ENCODE results near the gene RFX3.

RFX3 gene

DNA sequence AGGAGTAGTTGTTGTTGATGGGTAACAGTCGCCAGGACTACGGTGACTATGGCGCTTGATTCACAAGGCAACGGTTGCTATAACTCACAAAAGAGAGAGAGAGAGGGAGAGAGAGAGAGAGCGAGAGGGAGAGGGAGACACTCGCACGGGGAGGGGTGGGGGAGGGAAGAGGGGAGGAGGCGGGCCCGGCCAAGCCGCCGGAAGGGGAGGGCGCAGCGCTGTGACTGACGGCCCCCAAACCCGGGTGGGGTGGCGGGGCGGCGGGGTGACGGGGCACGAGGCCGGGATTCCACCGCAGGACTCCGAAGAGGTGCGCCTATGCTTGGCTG is at the start of gene RFX3:
RFX3 (minus strand) TSS at position 166 of the 329 bp plus-strand sequence. CDS start 130,413 bp downstream, outside the sequence.
- peak; percentile 75 for DNase-seq

- DNase-seq = no peak
Measured at GRCh38 chr9:3571500-3571899, 45.7 kb upstream of the RFX3 start.

DNA sequence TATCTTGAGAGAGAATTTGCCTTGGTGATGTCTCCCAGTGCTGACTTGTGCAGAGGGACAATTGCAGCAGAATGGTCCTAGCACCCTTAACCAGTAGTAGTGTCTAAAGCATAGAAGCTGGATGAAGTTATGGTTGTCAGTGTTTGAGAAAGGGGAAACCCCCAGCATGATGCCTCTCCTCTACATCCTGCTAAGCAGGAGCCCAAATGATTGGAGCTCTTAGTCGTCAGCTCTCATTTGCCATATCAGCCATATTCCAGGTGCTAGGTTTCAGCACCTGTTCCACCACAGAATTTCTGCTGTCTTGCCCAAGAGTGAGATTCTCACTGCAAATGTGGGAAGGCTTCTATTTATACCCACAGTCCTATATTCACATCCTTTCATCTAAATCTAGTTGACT is 43.7 kb upstream of the RFX3 start:
- no peak for DNase-seq

- DNase-seq = no peak
Measured at GRCh38 chr9:3567988-3568387, 42.2 kb upstream of the RFX3 start.

- DNase-seq = no peak
Measured at GRCh38 chr9:3553076-3553765, 27.4 kb upstream of the RFX3 start.

GRCh38 chr9:3549225-3549624 is 23.4 kb upstream of the RFX3 start:
- DNase-seq = no peak

DNA sequence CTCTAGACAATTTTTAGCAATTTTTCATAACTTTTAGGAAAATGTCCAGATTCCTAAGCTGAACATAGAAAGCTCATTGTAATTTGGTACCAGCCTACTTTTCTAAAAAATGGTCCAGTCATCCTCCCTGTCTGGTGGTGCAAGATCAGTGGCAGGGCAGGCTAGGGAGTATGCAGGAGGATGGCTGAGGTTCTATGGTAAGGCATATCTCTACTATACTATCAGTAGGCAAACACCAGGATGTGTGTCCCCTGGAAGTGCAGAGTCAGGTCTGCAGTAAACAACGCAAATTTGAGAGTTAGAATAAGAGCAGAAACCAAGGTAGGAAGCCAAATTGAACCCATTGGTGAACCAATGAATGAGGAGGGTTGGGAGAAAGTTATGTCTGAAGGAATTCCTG is 22.8 kb upstream of the RFX3 start:
- DNase-seq = no peak

- DNase-seq = no peak
Measured at GRCh38 chr9:3541206-3541605, 15.4 kb upstream of the RFX3 start.

GRCh38 chr9:3534614-3535404 is 9.0 kb upstream of the RFX3 start:
- DNase-seq = no peak

- DNase-seq = no peak
Measured at GRCh38 chr9:3532158-3532557, 6.4 kb upstream of the RFX3 start.

- DNase-seq = peak; percentile 4
Measured at GRCh38 chr9:3528451-3528850, 2.6 kb upstream of the RFX3 start.

- no peak for DNase-seq
Measured at GRCh38 chr9:3526997-3527940, 1.5 kb upstream of the RFX3 start.

- peak; percentile 40 for DNase-seq
Measured at GRCh38 chr9:3526165-3526996, 580 bp upstream of the RFX3 start.

GRCh38 chr9:3525096-3525835 is 535 bp downstream of the RFX3 start:
- no peak for DNase-seq

GRCh38 chr9:3521966-3522365 is 3.8 kb downstream of the RFX3 start:
- no peak for DNase-seq

- no peak for DNase-seq
Measured at GRCh38 chr9:3520564-3520963, 5.2 kb downstream of the RFX3 start.

DNA sequence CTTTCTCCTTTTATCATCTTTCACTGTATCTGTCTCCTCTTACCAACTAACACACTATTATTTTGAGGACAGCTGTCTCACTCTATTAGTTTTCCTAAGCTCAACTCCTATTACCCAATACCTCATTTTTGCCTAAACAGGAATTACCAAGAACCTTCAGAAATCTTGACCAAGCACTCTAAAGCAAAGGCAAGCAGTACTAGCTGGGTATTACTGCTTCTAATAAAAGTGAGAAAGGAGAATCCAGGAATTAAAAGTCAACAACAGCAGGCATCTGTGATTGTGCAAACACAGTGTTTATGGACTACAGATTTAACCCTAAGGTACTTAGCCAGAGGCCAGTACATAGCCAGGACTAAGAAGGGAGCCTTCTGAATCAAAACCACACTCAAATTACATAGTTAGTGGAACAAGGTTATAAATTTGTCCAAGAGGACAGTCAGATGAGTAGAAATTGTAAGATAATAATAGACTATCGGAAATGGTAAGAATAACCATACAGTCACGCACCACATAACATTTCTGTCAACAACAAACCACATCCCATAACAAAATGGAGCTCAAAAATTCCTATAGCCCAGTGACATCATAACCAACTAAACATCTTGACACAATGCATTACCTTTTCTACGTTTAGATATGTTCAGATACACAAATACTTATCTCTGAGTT is 8.3 kb downstream of the RFX3 start:
- no peak for DNase-seq

DNA sequence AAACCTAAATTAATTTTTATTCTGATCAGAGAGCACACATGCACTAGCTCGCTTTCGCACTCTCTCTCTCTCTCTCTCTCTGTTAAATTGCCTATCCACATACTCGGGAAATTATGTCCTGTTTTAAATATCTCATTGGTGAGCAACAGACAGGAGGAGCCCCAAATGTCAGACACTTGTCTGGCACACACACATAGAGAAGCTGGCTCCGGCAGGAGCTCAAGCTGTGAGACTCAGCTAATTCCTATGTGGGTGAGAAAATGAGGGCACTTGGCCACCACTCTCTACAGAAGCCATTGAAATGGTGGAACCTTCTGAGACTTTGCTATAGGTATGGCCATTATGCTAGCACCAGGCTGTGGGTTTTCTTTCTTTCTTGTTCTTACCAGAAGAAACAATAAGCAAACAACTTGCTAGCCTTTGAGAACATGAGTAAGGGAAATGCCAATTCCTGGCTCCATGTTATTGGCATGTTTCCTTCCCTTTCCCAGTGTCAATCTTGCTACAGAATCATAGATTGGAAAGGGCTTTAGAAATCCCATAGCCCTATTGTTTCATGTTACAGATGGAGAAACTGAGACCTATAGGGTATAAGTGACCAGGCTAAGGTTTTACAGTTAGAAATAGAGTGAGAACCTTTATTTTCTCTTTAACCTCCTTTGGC is 9.0 kb downstream of the RFX3 start:
- no peak for DNase-seq

DNA sequence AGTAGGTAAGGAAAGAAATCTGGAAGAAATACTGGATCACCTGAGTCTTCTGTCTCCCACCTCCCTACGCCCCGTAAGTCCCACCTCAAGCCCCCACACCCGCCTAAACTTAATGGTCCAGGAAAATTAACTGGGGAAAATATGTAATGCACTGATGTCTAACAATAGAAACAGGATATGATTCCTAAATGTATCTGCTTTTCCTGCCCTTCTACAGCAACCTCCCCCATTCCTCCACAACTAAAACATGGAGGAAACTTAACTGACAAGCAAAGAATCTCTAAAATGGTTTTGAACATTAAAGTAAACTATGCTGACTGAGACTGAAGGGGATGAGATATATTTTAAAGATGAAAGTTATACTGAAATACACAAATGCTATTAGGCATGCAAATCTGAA is 10.4 kb downstream of the RFX3 start:
- no peak for DNase-seq

DNA sequence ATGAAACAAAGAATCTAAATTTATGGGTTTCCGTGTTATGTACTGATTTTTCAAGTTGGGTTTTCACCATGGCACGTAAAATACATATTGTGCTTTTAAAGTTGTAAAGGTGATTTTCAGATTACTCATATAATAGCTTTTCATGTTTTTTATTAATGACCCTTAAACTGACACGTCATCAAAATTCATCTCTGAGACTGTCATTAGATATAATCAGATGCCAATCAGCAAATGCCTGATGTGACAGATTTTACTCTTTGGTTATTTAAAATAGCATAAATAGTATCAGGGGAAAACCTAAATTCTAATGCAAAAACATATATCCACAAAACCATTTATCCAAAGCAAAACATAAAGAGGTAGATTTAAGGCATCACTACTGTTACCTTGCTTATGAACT is 11.0 kb downstream of the RFX3 start:
- DNase-seq = no peak

Data from NCI-H510A (cell line).